Naive thymus-derived CD8-positive, alpha-beta T cell (primary cell): ENCODE measurements around the gene MFAP4. TPM values are rescaled to one million over a fixed set of nuclear protein-coding genes. Genes with fewer than 3 reads are reported as not detected.

Experiments
- ATAC-seq, 2 donors: fragments of 150-1000 bp; cut with Tn5 transposase in 1 of 2; sonication (Bioruptor Pico), chemical (Tn5 transposase) in 1 of 2; 1 replicate in 1 of 2; 2 replicates in 1 of 2; pipeline ENCODE4 v1.10.0; 2021; ENCODE audit warnings: mild to moderate bottlenecking in 2 of 2, moderate library complexity in 2 of 2
- POLR2A ChIA-PET: fragments of 350-600 bp; sonication (Branson Sonifier 250); formaldehyde crosslinking; loops from one replicate; lab custom pipeline; 2021; ENCODE audit warnings: antibody characterized with exemption; lab: Charles Lee
- DNase-seq, 10 donors: peaks; one replicate each; pipeline versions ENCODE4 v3.0.0 to v3.0.0-alpha.2; 2020 to 2022
- H3K27ac Mint-ChIP-seq, 10 donors: one replicate each; pipeline ENCODE4 v1.8.0; 2020 to 2022; ENCODE audit warnings: mild to moderate bottlenecking in 10 of 10, mixed read lengths in 10 of 10, moderate library complexity in 4 of 10, inconsistent platforms in 1 of 10
- H3K27me3 Mint-ChIP-seq, 5 donors: one replicate each; pipeline ENCODE4 v1.8.0; 2021 to 2022; ENCODE audit warnings: mixed read lengths in 5 of 5
- H3K36me3 Mint-ChIP-seq, 3 donors: one replicate each; pipeline ENCODE4 v1.8.0; 2020 to 2022; ENCODE audit warnings: mixed read lengths in 3 of 3, mild to moderate bottlenecking in 2 of 3, inconsistent platforms in 1 of 3
- H3K4me1 Mint-ChIP-seq, 4 donors: one replicate each; pipeline ENCODE4 v1.8.0; 2021 to 2022; ENCODE audit warnings: mixed read lengths in 4 of 4
- H3K4me3 Mint-ChIP-seq, 10 donors: one replicate each; pipeline ENCODE4 v1.8.0; 2020 to 2022; ENCODE audit warnings: mild to moderate bottlenecking in 10 of 10, mixed read lengths in 10 of 10, moderate library complexity in 6 of 10, inconsistent platforms in 1 of 10
- H3K9me3 Mint-ChIP-seq, 9 donors: one replicate each; pipeline ENCODE4 v1.8.0; 2020 to 2022; ENCODE audit warnings: mixed read lengths in 9 of 9, mild to moderate bottlenecking in 3 of 9, inconsistent platforms in 1 of 9, moderate library complexity in 1 of 9
- polyA plus RNA-seq, 3 donors: library from polyadenylated mRNA; unstranded; fragments of 300-500 nt; fragmentation: Illumina TruSeq; gene quantifications; one replicate each; pipeline ENCODE4 v1.2.3, GENCODE V29; 2021
- total RNA-seq, 8 experiments: library from RNA in 2 of 8; stranded (reverse) in 2 of 8; gene quantifications; one replicate each; pipeline ENCODE4 v1.2.3 and lab custom pipeline; 2021 to 2026

The MFAP4 gene
- total and polyA plus RNA-seq, 5 experiments from 2014 or later = not detected

GRCh38 chr17:19390951-19391350 lies 4.0 kb upstream of the MFAP4 start:
- H3K27ac Mint-ChIP-seq = no peak overlapping the region
- ATAC-seq = no peak
- no peaks in the 10 kb centered on the region for H3K9me3 Mint-ChIP-seq
- H3K4me1 Mint-ChIP-seq = peaks cover 2 to 13% (median 10%) of the 10 kb centered on the region in 4 donors
- H3K4me3 Mint-ChIP-seq = no peak overlapping the region
- H3K27me3 Mint-ChIP-seq = peaks cover 0 to 13% (median 2%) of the 10 kb centered on the region in 5 donors
- POLR2A ChIA-PET = no interaction called here
- DNase-seq = no peak
- no peaks in the 10 kb centered on the region for H3K36me3 Mint-ChIP-seq

- ATAC-seq = no peak
- Mint-ChIP-seq H3K4me3 (no peak overlapping the region), H3K27ac (no peak overlapping the region), H3K27me3 (peaks cover 0 to 13% (median 2%) of the 10 kb centered on the region in 5 donors), H3K4me1 (peaks cover 7 to 19% (median 16%) of the 10 kb centered on the region in 4 donors), H3K36me3 (peaks cover 0 to 5% (median 0%) of the 10 kb centered on the region in 3 donors), H3K9me3 (no peaks in the 10 kb centered on the region)
- POLR2A ChIA-PET = interaction anchor here (0.6 kb wide), 1 partner anchor 11 kb away, joined by 3 read pairs; the partner anchor contains the start of gene MAPK7
- no peak for DNase-seq
Observed at GRCh38 chr17:19388791-19389785, 2.1 kb upstream of the MFAP4 start.

GRCh38 chr17:19387921-19388521 lies 1.0 kb upstream of the MFAP4 start:
- H3K27ac Mint-ChIP-seq = peak overlapping the region in 3 of 10 donors; percentile 67 to 77 (median 69)
- ATAC-seq (no peak), DNase-seq (no peak)
- H3K9me3 Mint-ChIP-seq = no peaks in the 10 kb centered on the region
- POLR2A ChIA-PET = no interaction called here
- peak overlapping the region in 1 of 10 donors; percentile 1 for H3K4me3 Mint-ChIP-seq
- peaks cover 0 to 6% (median 0%) of the 10 kb centered on the region in 3 donors for H3K36me3 Mint-ChIP-seq
- H3K4me1 Mint-ChIP-seq = peaks cover 9 to 20% (median 17%) of the 10 kb centered on the region in 4 donors
- peaks cover 0 to 13% (median 2%) of the 10 kb centered on the region in 5 donors for H3K27me3 Mint-ChIP-seq

- peaks cover 0 to 13% (median under 1%) of the 10 kb centered on the region in 3 donors for H3K36me3 Mint-ChIP-seq
- POLR2A ChIA-PET = interaction anchor here (0.9 kb wide), 1 partner anchor 8 kb away, joined by 4 read pairs; the partner anchor contains the start of gene MAPK7
- DNase-seq (no peak), ATAC-seq (no peak)
- peaks cover 0 to 8% (median 2%) of the 10 kb centered on the region in 5 donors for H3K27me3 Mint-ChIP-seq
- H3K4me1 Mint-ChIP-seq = peaks cover 11 to 20% (median 17%) of the 10 kb centered on the region in 4 donors
- no peaks in the 10 kb centered on the region for H3K9me3 Mint-ChIP-seq
- H3K27ac Mint-ChIP-seq = no peak overlapping the region
- H3K4me3 Mint-ChIP-seq = no peak overlapping the region
Observed at GRCh38 chr17:19386051-19386929, 700 bp downstream of the MFAP4 start.

GRCh38 chr17:19385521-19385983 lies 1.4 kb downstream of the MFAP4 start:
- H3K4me1 Mint-ChIP-seq = peaks cover 11 to 20% (median 17%) of the 10 kb centered on the region in 4 donors
- no peaks in the 10 kb centered on the region for H3K9me3 Mint-ChIP-seq
- no peak for ATAC-seq
- H3K4me3 Mint-ChIP-seq = no peak overlapping the region
- POLR2A ChIA-PET = no interaction called here
- H3K27ac Mint-ChIP-seq = peak overlapping the region in 1 of 10 donors; percentile 50
- DNase-seq = no peak
- H3K36me3 Mint-ChIP-seq = peaks cover 0 to 20% (median 6%) of the 10 kb centered on the region in 3 donors
- H3K27me3 Mint-ChIP-seq = peaks cover 0 to 8% (median 2%) of the 10 kb centered on the region in 5 donors

GRCh38 chr17:19384723-19385391 lies 2.1 kb downstream of the MFAP4 start:
- H3K9me3 Mint-ChIP-seq = no peaks in the 10 kb centered on the region
- DNase-seq = no peak
- POLR2A ChIA-PET = no interaction called here
- peak overlapping the region in 1 of 10 donors; percentile 37 for H3K27ac Mint-ChIP-seq
- ATAC-seq = no peak
- H3K4me1 Mint-ChIP-seq = peaks cover 11 to 20% (median 17%) of the 10 kb centered on the region in 4 donors
- no peak overlapping the region for H3K4me3 Mint-ChIP-seq
- H3K36me3 Mint-ChIP-seq = peaks cover 0 to 23% (median 7%) of the 10 kb centered on the region in 3 donors
- H3K27me3 Mint-ChIP-seq = peaks cover 0 to 8% (median 2%) of the 10 kb centered on the region in 5 donors

DNA sequence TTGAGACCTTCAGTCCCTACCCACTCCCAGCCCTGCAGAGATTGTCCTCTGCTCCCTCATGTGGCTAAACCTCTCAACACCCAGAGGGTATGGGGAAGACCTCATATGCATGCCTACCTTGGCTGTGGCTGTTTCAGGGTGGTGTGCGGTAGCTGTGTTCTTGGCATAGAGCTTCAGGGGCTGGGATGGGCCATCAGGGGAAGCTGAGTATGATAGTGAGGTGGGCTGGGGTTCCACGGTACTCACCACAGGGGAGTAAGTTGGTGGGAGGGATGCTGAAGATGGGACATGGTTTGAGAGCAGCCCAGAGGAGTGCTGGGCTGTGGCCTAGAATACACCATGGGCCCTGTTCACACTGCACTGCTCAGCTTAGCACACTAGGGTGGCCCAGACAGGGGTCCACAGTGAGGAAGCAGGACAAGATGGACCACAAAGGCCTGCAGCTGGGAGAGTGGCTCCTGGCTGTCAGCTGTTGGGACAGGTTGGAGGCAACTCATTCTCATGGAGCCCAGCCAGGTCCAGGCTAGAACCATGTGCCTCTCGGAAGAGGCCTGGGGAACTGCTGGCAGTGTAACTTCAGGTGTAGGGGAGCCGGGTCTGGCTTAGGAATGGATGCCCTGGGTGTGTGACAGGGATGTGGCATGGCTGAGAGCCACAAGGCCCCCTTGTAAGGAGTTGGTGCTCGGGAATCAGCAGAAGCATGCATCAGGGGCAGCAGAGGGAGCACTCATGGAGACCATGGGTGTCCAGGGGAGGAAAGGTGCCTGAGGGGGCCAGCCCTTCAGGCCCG lies 3.1 kb downstream of the MFAP4 start:
- no peaks in the 10 kb centered on the region for H3K9me3 Mint-ChIP-seq
- H3K4me1 Mint-ChIP-seq = peaks cover 14 to 25% (median 19%) of the 10 kb centered on the region in 4 donors
- H3K27ac Mint-ChIP-seq = peak overlapping the region in 4 of 10 donors; percentile 21 to 74 (median 52)
- POLR2A ChIA-PET = interaction anchor here (0.6 kb wide), 1 partner anchor 16 kb away, joined by 6 read pairs; no protein-coding TSS in a partner anchor
- H3K4me3 Mint-ChIP-seq = no peak overlapping the region
- peaks cover 0 to 23% (median 7%) of the 10 kb centered on the region in 3 donors for H3K36me3 Mint-ChIP-seq
- H3K27me3 Mint-ChIP-seq = peaks cover 0 to 8% (median 0%) of the 10 kb centered on the region in 5 donors
- DNase-seq (no peak), ATAC-seq (no peak)

- Mint-ChIP-seq H3K9me3 (no peaks in the 10 kb centered on the region), H3K4me3 (no peak overlapping the region), H3K27me3 (peaks cover 0 to 6% (median 0%) of the 10 kb centered on the region in 5 donors), H3K36me3 (peaks cover 0 to 23% (median 7%) of the 10 kb centered on the region in 3 donors), H3K4me1 (peaks cover 12 to 21% (median 16%) of the 10 kb centered on the region in 4 donors), H3K27ac (no peak overlapping the region)
- DNase-seq (no peak), ATAC-seq (no peak)
- POLR2A ChIA-PET = no interaction called here
Observed at GRCh38 chr17:19382531-19383444, 4.2 kb downstream of the MFAP4 start.

DNA sequence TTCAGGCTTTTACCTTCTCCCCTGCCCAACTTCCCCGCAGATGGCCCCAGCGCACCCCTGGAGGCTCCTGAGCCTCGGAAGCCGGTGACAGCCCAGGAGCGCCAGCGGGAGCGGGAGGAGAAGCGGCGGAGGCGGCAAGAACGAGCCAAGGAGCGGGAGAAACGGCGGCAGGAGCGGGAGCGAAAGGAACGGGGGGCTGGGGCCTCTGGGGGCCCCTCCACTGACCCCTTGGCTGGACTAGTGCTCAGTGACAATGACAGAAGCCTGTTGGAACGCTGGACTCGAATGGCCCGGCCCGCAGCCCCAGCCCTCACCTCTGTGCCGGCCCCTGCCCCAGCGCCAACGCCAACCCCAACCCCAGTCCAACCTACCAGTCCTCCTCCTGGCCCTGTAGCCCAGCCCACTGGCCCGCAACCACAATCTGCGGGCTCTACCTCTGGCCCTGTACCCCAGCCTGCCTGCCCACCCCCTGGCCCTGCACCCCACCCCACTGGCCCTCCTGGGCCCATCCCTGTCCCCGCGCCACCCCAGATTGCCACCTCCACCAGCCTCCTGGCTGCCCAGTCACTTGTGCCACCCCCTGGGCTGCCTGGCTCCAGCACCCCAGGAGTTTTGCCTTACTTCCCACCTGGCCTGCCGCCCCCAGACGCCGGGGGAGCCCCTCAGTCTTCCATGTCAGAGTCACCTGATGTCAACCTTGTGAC lies 5.1 kb downstream of the MFAP4 start:
- Mint-ChIP-seq H3K27me3 (no peaks in the 10 kb centered on the region), H3K27ac (peak overlapping the region in 1 of 10 donors; percentile 56), H3K4me1 (peaks cover 15 to 27% (median 17%) of the 10 kb centered on the region in 4 donors), H3K9me3 (no peaks in the 10 kb centered on the region), H3K4me3 (no peak overlapping the region), H3K36me3 (peaks cover 0 to 23% (median 7%) of the 10 kb centered on the region in 3 donors)
- POLR2A ChIA-PET = no interaction called here
- ATAC-seq (no peak), DNase-seq (no peak)
